Hindlimb muscle (tissue), 1 donor: ENCODE results near the gene FREM2. TPM values are rescaled to one million over a fixed set of nuclear protein-coding genes. Genes with fewer than 3 reads are reported as not detected.

Source experiments
- DNase-seq: peaks from one replicate; pipeline ENCODE4 v3.0.0-alpha.2; 2013
- polyA plus RNA-seq: library from polyadenylated mRNA; unstranded; fragments of 120-200 nt; gene quantifications from one replicate; pipeline ENCODE4 v1.2.1, GENCODE V29; 2013; ENCODE audit not compliant: insufficient read length

The FREM2 gene, protein sequence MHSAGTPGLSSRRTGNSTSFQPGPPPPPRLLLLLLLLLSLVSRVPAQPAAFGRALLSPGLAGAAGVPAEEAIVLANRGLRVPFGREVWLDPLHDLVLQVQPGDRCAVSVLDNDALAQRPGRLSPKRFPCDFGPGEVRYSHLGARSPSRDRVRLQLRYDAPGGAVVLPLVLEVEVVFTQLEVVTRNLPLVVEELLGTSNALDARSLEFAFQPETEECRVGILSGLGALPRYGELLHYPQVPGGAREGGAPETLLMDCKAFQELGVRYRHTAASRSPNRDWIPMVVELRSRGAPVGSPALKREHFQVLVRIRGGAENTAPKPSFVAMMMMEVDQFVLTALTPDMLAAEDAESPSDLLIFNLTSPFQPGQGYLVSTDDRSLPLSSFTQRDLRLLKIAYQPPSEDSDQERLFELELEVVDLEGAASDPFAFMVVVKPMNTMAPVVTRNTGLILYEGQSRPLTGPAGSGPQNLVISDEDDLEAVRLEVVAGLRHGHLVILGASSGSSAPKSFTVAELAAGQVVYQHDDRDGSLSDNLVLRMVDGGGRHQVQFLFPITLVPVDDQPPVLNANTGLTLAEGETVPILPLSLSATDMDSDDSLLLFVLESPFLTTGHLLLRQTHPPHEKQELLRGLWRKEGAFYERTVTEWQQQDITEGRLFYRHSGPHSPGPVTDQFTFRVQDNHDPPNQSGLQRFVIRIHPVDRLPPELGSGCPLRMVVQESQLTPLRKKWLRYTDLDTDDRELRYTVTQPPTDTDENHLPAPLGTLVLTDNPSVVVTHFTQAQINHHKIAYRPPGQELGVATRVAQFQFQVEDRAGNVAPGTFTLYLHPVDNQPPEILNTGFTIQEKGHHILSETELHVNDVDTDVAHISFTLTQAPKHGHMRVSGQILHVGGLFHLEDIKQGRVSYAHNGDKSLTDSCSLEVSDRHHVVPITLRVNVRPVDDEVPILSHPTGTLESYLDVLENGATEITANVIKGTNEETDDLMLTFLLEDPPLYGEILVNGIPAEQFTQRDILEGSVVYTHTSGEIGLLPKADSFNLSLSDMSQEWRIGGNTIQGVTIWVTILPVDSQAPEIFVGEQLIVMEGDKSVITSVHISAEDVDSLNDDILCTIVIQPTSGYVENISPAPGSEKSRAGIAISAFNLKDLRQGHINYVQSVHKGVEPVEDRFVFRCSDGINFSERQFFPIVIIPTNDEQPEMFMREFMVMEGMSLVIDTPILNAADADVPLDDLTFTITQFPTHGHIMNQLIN (N-terminal part only)
- 5.5 TPM for polyA plus RNA-seq

DNA sequence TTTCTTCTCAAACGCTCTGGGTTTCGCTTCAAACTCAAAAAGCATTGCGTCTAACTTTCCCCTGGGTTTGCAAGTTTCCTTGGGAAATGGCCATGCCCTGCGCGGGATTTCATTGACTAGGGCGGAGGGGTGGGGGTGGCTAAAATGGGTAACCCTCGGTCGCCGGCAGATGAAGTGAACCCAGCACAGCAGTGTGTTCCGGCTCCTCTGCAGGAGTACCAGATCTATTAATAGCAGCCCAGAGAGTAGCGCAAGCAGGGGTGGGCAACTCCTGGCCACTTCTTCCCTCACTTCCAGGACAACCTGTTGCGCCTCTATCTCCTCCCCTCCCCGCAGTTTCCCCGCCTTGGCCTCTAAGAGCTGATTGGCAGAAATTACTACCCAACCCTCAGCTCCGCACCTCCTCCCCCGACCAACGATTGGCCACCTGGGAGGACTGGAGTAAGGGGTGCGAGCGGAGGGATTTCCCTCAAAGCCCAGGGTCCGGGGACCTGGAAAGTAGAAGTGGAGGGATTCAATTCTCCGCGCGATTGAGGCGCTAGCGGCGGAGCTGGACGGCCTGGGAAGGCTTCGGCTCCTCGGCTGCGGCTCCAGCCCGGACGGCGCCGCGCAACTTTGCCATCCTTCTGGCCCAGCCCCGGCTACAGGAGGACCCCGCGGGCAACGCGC, at the start of gene FREM2:
TSS of gene FREM2 (plus strand) at position 501 of the 669 bp plus-strand sequence. CDS start 268 bp downstream, outside the sequence.
- DNase-seq: peak; percentile 23

DNA sequence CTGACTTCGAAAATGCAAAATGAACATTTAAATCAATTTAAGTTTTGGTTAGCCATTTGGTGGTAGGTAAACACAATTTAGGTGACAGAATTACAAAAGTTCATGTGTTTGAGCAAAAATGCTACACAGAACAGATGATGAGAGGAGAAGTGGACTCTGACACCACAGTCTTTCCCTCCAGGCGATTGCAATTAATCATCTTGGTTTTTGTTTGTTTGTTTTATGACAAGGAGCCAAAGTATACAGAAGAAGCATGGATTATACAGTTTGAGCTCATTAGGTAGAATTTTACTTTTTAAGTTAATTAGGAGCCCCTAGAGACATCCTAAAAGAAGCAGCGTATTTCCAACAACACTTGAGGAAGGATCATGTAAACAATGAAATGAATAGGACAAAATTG, 49.3 kb upstream of the FREM2 start:
- DNase-seq: no peak

DNA sequence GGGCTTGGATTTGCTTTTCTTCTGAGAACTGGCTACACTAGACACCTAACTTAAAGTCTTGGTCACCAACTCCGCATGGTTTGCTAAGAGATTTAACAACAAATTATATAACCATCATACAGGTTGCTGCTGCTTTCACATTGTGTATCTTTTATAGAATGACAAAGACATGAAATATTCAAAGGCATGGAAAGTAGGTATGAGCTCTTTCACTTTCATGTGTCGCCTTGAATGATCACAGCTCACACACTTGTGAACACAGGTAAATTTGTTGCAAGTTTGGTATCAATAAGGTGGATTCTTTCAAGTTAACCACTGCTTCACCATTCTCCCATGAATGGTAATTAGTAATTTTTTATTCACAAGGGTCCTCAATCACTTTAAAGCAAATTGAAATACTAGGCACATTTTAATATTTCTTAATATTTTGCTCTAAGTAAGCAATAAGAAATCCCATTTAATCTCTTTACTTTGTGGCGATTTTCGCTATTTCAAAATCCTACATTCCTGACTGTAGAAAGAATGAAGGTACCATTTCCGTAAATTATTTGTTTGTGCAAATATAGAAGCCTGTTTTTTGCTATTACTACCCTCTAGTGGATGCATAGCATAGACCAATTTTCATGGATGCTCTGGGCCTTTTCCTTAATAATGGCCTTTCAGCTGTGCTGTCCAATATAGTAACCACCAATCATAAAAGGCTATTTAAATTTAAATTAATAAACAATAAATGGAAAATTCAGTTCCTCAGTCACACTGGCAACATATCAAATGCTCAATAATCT, 45.5 kb upstream of the FREM2 start:
- no peak for DNase-seq

DNA sequence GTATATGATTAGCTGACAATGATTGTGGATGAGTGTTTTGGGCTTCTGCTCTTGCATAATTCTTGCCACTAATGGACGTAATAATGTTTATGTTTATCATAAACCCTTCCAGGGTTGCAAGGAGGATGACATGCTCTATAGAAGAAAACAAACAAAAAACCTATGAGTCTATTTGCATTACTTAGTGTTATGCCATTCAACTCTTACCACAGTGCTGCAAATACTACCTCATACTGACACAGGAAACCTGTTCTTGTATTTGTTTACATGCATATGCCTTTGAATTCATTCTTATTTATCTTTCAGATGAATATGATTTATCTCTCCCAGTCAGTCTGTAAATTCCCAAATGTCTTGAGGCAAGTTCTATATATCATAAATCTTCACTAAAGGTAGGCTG, 39.6 kb upstream of the FREM2 start:
- no peak for DNase-seq

DNA sequence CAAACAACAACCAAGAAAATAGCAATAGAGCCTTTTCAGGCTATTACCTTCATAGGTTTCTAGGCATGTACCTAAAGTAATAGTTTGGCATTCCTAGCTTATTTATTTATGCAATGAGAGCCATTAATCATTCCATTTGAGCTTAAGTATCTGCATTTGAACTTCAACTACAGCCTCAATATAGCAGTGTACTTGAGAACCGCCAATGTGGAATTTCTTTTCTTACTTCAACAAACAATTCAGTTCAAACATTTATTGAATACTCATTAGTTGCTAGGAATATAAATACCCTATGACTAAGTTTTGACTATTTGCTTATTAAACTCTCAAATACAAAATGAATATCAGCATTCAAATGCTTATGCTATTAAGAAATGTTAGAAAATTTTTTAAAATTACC, 38.0 kb upstream of the FREM2 start:
- no peak for DNase-seq

DNA sequence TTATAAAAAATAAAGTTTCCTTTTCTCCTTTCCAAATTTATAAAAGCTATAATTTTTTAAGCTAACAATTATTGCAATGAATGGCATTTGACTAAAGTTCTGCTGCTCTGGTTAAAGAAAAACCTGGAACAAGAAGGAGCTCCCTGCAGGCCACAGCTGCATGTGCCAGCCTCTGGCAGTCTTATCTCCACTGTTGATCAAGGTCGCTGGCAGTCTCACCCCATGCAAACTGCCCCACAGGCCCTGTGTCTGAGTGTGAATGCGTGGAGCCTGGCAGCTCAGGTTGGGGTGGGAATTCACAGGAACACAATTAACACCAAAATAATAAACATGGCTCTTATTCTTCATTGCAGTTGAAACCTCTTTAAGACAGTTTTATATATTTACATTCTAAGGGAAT, 30.2 kb upstream of the FREM2 start:
- DNase-seq: no peak

DNA sequence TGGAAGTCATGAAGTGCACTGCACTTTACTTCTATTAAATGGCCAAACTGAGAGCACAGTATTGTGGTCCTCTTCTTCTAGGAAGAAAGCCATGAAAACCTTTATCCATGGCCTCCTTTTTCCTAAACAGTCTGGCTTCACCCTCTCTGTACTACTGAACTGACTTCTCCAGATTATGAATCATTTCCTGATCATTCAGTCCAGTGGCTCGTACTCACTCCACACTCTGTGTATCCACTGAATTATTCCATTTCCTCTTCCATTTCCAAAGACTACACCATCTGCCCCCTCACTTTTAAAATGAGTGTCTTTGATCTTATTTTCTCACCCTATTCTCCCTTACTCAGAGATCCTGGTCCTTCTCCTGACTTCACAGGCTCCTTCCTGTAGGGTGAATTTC, 29.7 kb upstream of the FREM2 start:
- DNase-seq: no peak

DNA sequence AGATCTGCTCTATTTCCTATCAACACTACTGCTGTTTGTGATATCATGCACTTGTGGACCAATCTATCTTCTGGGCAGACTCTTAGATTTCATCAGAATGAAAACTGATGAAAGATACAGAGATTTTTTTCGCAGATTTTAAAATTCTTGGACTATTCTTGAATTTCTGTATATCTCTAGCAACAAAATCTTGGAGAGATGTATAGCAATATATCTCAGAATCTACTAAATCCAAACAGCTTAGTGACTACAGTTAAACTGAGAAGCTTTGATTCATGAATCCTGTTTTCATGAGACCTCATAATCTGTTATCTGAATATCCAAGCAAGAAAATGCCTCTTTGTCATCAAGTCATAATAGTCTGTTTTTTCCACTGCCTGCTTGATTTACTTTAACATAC, 28.0 kb upstream of the FREM2 start:
- no peak for DNase-seq

DNA sequence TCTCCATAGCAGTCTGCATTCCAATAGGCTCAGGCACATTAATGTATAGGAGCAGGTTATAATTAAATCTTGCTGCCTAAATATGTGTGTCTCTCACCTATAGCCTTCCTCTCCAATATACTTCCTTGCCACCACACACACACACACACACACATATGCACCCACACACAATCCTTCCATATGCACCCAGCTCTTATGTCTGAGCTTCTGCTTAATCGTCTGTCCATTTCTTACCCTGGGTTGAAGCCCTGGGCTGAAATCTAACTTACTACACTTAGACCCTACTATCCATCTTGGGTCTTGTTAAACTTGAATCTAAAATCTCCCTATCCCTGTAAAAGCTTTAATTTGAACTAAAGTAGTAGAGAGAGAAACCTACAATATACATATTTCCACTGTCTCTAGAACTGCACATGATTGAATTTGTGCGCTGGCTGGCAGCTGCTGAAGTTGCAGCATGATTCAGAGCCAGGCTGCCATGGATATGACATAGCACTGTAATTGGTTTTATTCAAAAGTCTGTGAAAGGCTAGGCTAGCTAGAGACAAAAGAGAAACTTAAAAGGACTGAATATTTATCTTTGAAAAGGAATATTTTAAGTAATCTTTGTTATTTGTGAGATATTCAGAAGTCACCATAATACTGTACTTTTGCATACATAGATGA, 25.7 kb upstream of the FREM2 start:
- no peak for DNase-seq

DNA sequence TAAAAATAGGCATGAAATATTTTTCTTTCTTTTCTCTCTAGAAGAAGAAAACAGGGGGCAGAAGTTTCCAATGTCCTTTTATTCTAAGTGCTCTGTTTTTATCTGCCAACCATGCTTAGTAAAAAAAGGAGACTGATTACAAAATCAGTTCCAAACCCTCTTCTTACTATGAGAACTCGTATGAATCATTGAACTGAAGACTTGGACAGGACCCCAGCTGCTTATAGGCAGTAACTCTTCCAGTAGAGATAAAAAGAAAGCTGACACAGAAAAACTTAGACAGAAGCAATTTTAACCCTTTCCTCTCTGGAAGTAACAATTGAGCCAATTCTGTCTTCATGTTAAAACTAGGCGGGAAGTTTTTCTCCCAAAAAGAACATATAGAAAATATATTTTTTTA, 24.5 kb upstream of the FREM2 start:
- peak; percentile 26 for DNase-seq

DNA sequence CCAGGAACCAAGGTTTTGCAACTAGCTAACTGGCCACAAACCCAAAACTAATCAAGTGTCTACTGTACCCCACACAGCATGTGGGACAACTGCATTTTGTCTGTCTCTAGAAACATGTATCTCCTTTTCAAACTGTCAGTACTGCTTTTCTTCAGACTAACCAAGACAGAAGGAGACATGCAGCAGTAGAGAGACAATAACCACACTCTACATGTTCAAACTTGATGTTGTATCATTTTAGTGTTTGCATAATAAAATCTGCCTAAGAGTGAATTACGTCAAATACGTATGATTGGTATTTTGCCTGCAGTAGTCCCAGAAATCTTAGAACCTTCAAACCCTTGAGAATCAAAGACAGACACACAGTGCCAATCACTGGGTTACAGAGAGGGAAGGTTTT, 22.0 kb upstream of the FREM2 start:
- DNase-seq: no peak

DNA sequence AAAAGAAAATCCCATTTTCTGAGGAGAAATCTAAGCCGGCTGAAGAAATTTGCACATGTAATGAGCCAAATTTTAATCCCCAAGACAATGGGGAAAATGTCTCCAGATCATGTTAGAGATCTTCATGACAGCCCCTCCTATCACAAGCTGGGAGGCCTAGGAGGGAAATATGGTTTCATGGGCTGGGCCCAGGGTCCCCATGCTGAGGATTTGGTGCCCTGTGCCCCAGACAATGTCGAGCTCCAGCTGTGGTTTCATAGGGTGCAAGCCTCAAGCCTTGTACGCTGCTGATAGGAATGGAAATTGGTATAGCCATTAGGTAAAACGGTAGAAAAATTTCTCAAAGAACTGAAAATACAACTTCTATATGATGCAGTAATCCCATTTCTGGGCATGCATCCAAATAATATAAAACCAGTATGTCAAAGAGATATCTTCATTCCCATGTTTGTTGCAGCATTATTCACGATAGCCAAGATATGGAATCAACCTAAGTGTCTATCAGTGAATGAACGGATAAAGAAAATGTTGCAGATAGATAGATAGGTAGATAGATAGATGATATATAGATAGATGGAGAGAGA, 19.3 kb upstream of the FREM2 start:
- no peak for DNase-seq

DNA sequence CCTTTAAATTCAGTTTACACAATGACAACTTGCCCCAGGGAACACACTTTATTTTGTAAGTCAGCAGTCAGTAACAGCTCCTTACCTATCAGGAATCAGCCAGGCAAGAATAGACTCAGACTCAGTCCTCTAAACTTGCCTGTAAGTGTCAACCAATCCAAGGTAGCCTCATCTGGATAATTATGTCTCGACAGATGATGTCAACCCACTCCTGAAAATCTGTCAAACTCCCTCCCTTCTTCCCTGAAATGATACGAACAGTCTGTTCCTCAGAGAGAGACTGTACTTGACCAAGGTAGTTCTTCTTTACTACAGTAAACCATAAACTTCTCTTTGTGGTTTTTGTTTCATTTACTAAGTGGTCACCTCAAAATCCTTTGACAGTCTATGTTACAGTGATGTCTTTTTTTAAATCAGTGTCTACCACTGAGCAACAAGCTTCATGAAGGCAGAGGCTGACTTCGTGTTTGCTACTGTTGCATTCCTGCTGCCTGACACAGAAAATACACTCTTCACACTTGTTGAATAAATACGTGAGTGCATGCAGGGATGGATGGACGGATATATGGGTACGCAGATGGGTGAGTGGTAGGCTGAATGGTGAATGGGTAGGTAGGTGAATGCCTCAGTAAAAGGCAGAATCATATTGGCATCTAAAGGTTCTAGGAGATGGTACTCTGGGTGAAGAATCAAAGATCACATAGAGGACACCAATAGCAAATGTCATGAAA, 17.5 kb upstream of the FREM2 start:
- DNase-seq: no peak

DNA sequence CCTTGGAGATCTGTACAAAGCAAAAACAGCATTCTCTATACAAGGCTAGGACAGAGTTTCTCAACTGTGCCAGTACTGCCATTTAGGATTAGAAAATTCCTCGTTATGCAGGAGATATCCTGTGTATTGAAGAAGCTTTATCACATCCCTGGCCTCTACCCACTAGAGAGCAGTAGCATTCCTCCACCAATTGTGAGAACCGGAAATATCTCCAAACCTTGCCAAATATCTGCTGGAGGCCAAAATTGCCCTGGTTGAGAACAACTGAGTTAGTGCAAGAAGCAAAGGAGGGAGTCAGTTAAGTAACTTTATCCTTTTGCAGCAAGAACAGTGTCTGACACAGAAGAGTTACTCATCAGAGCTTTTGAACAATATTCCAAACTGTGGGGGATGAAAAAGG, 16.2 kb upstream of the FREM2 start:
- DNase-seq: no peak

DNA sequence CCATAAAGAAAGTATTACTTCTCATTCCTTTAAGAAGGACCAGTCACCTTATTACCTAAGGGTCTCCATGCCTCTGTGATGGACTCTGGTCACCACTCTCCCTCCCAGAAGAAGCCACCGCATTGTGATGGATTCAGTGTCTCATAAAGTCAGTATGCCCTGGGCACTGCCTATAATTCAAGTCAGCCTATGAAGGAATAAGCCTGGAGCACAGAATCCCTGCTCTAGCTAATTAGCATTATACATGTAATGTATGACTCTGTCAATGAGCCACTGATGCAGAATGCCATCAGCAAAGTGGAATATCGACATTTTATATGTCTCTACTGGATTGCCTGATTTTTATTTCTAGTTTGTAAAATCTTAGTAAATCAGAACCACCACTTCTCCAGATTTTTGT, 14.9 kb upstream of the FREM2 start:
- DNase-seq: no peak

DNA sequence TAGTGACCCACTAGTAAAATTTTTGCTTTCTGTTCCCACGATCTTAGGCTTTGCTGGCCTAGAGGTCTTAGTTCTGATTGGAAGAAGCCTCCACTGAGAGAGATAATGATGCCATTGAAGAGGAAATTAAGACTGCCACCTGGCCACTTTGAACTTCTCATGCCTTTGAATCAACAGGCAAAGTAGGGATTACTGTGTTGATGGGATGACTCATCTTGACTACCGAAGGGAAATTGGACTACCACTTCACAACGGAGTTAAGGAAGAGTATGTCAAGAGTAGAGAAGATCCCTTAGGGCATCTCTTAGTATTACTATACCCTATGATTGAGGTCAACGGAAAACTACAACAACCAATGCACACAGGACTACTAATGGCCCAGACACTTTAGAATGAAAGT, 12.7 kb upstream of the FREM2 start:
- no peak for DNase-seq

DNA sequence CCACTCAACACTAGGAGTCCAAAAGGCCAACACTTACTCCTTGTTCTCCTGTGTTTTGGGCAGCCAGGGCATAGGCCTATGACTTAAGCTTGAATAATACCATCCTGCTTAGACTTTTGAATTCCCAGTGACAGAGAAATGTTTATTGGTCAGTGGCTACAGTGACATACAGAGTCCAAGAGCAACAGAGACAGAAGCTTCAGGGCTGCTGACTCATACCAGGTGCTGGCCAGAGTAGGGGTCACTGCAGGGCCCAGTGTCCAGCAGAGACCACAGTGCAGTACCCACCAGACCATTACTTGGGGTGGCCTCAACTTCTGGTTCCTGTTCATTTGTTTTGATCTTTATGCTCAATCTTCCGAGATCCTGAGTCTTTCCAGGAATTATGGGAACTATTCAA, 6.0 kb upstream of the FREM2 start:
- no peak for DNase-seq

DNA sequence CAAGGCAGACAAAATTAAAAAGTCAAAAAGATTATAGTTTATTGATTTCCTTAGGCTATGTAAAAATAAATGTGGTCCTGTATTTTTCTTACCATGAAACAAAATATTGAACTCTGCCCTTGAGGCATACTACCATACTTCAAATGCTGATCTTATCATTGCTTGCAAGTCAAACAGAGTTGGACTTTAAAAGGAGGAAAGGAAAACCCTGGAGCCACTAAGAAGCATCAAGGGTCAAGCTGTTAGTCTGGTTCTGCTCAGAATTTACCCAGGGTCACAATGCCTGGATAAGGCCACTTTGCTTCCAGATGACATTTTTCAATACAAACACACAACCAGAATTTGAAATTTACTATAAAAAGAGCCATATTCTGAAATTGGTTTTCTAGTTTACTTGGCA, 2.2 kb upstream of the FREM2 start:
- no peak for DNase-seq

DNA sequence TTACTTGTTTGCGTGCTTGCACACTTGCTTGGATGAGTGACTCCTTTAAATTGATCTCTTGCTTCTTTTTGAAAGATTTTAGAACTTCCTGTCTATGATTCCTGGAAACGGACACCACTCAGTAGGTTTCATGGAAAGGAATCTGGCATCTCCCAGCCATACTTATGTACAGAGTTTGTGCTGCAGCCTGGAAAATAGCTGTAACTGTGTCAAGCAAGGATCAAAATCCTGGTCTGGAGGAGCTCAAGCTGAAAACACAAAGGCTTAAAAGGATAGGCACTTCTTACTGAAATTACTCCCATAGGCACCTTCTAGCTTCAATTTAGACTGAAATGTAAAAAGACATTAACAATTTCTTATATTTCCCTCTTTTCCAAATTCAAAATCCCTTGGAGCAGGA, 1.4 kb upstream of the FREM2 start:
- DNase-seq: no peak
